ENCODE measurements around the gene MYPN. TPM values are rescaled to one million over a fixed set of nuclear protein-coding genes. Genes with fewer than 3 reads are reported as not detected.
A peak's percentile ranks its signal among the peaks of the same experiment; 100 is the strongest.

Gene MYPN
- polyA plus RNA-seq, 2 of the 4 experiments (the other 2 are of a cell fraction), result 1.5 to 2.1 TPM

DNA sequence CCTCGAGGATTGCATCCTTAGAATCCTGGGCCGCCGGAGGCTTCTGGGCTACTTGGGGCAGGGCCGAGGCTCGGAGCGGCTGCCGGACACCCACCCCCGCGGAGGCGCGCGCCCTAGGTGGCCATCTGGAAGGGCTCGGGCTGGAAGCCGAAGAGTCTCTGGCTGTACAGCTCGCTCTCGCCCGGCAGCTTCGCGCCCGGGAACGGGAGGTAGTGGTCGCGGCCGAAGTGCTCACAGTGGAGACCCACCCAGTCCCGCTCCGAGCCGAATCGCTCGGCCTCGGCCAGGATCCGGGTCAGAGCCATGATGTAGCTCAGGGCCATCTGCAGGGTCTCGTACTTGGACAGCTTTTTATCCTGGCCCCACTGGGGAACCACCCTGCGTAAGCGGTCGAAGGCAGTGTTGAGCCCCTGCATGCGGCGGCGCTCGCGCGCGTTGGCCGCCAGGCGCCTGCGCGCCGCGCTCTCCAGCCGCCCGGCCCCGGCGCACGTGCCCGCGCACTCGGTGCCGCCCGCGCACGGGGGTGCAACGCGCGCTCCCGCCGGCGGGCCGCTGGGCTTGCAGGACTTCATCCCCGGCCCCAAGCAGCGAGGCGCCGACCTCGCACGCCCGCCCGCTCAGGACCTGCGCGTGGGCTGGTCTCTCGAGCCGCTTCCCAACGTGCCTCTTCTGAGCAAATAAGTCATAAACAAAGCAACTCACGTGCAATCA lies 122.0 kb downstream of the MYPN start (continued):
- TF ChIP-seq, protein P1, sequence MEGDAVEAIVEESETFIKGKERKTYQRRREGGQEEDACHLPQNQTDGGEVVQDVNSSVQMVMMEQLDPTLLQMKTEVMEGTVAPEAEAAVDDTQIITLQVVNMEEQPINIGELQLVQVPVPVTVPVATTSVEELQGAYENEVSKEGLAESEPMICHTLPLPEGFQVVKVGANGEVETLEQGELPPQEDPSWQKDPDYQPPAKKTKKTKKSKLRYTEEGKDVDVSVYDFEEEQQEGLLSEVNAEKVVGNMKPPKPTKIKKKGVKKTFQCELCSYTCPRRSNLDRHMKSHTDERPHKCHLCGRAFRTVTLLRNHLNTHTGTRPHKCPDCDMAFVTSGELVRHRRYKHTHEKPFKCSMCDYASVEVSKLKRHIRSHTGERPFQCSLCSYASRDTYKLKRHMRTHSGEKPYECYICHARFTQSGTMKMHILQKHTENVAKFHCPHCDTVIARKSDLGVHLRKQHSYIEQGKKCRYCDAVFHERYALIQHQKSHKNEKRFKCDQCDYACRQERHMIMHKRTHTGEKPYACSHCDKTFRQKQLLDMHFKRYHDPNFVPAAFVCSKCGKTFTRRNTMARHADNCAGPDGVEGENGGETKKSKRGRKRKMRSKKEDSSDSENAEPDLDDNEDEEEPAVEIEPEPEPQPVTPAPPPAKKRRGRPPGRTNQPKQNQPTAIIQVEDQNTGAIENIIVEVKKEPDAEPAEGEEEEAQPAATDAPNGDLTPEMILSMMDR (IDR thresholded peaks at IDR 0.05), result peak; percentile 38
- no peak for TF ChIP-seq NR3C1 (IDR thresholded peaks at IDR 0.05)
- no peak for TF ChIP-seq CBX2 (IDR thresholded peaks at IDR 0.05; ENCODE audit: borderline replicate concordance, low read depth)
- no peak for TF ChIP-seq FOSL2 (IDR thresholded peaks at IDR 0.05)
- no peak for TF ChIP-seq FOSL2 (CRISPR knock-in tag; IDR thresholded peaks at IDR 0.05)
- TF ChIP-seq ZNF302 (CRISPR knock-in tag; IDR thresholded peaks at IDR 0.05), result no peak; the same call in 1 of the 2 replicates

GRCh38 chr10:68231817-68232251 lies 122.5 kb downstream of the MYPN start, which contains the start of gene ATOH7:
Gene ATOH7, minus strand, starts transcription at chr10:68232113. Its CDS starts 436 bp downstream, at chr10:68231677.
- 79% methylated on average over 13 of the region's 13 CpGs for WGBS (ENCODE audit: missing lambda C conversion rate)
- Histone ChIP-seq H3K4me1 (peaks cover 11% of the 10 kb centered on the region), H3K4me3 (peak within 1 kb of the TSS; percentile 51), H3K27ac (peak within 1 kb of the TSS; percentile 81 to 96), H3K9me3 (no peaks in the 10 kb centered on the region), H3K4me2 (peak within 1 kb of the TSS; percentile 80)
- CTCF ChIA-PET, result interaction anchor here (0.7 to 3.1 kb wide), 9 partner anchors 9 to 149 kb away, joined by 3 to 11 read pairs (median 5); no protein-coding TSS in a partner anchor
- no peak for DNase-seq (ENCODE audit: low read depth in 1 of 2, low spot score in 1 of 2)
- POLR2A ChIA-PET, result interaction anchor here (0.6 to 2.0 kb wide), 9 partner anchors 8 to 135 kb away, joined by 3 to 22 read pairs (median 5); partner anchors contain the start of genes HNRNPH3 and PBLD
- TF ChIP-seq REST (IDR thresholded peaks at IDR 0.05) (no peak), BHLHE40 (IDR thresholded peaks at IDR 0.05; ENCODE audit: low read depth, low read length) (0 out of 2 replicates have a peak, but pooled peaks have one; percentile 21)
- no peak for FAIRE-seq
- peak in 1 of 2 experiments; percentile 14; a peak in 1 of 6 replicates for ATAC-seq

DNA sequence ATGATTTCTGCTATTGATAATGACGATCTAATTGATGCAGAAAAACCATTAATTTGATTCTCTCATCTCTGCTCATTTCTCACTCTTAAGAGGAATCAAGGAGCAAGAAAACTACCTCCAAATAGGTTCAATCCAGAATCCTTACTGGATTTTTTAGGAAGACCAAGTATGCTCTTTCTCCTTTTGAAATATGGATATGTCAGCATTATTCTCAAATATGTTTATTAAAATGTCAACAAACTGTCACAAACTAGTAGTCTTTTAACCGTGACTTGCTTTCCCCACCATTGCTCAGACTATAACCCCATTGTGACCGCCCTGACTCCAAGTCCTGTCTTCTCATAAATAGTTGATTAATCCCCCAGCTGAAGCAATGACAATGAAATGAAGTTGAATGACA lies 123.8 kb downstream of the MYPN start:
- Histone ChIP-seq H3K4me3 (no peak overlapping the region), H3K4me1 (peaks cover 11% of the 10 kb centered on the region), H3K27ac (no peak overlapping the region), H3K9me3 (no peaks in the 10 kb centered on the region), H3K4me2 (no peak overlapping the region)
- no peak for ATAC-seq
- WGBS (ENCODE audit: missing lambda C conversion rate), result 79% methylated on average over 3 of the region's 3 CpGs
- FAIRE-seq, result no peak
- ChIA-PET POLR2A (no interaction called here), CTCF (no interaction called here)
- no peak for TF ChIP-seq ZSCAN20 (CRISPR knock-in tag; IDR thresholded peaks at IDR 0.05)
- TF ChIP-seq MAFK (IDR thresholded peaks at IDR 0.05; ENCODE audit: partially characterized antibody), result peak; percentile 93
- no peak for TF ChIP-seq TP53 (CRISPR knock-in tag; IDR thresholded peaks at IDR 0.05)
- no peak for TF ChIP-seq HMGXB4 (CRISPR knock-in tag; IDR thresholded peaks at IDR 0.05; ENCODE audit: borderline replicate concordance)
- DNase-seq (ENCODE audit: low read depth in 1 of 2, low spot score in 1 of 2), result no peak
